Spleen (tissue), 11 donors: ENCODE data around the gene CDHR2. TPM values are rescaled to one million over a fixed set of nuclear protein-coding genes. Genes with fewer than 3 reads are reported as not detected.
A peak's percentile ranks its signal among the peaks of the same experiment; 100 is the strongest.

Experiments
- DNase-seq: peaks from one replicate; pipeline ENCODE4 v3.0.0-alpha.2; 2020
- H3K27ac ChIP-seq, 8 donors: fragments of 200-600 bp; sonication (generic) in 7 of 8; 1 replicate in 4 of 8; 2 replicates in 4 of 8; pipeline versions ENCODE4 v1.5.0 to v1.8.0; 2016 to 2021; ENCODE audit warnings: inconsistent platforms in 4 of 8, mild to moderate bottlenecking in 4 of 8, moderate library complexity in 1 of 8
- H3K27me3 ChIP-seq, 7 donors: fragments of 200-600 bp; sonication (generic) in 6 of 7; replicated peaks in 1 of 7; 1 replicate in 4 of 7; 2 replicates in 3 of 7; pipeline versions ENCODE4 v1.5.0 to v1.8.0; 2016 to 2021; ENCODE audit warnings: inconsistent platforms in 3 of 7, mild to moderate bottlenecking in 1 of 7
- H3K36me3 ChIP-seq, 6 donors: fragments of 200-600 bp; sonication (generic) in 5 of 6; 1 replicate in 4 of 6; 2 replicates in 2 of 6; pipeline versions ENCODE4 v1.5.0 to v1.8.0; 2016 to 2021; ENCODE audit warnings: inconsistent platforms in 2 of 6
- H3K4me1 ChIP-seq, 6 donors: fragments of 200-600 bp; sonication (generic) in 5 of 6; 1 replicate in 3 of 6; 2 replicates in 3 of 6; pipeline versions ENCODE4 v1.5.0 to v1.8.0; 2016 to 2021; ENCODE audit warnings: inconsistent platforms in 3 of 6
- H3K4me3 ChIP-seq, 8 donors: fragments of 200-600 bp; sonication (generic) in 7 of 8; 1 replicate in 4 of 8; 2 replicates in 4 of 8; pipeline versions ENCODE4 v1.5.0 to v1.8.0; 2016 to 2021; ENCODE audit warnings: inconsistent platforms in 4 of 8, mild to moderate bottlenecking in 4 of 8, moderate library complexity in 2 of 8
- H3K9me3 ChIP-seq, 8 donors: fragments of 200-600 bp; sonication (generic) in 7 of 8; 1 replicate in 4 of 8; 2 replicates in 4 of 8; pipeline versions ENCODE4 v1.5.0 to v1.8.0; 2016 to 2021; ENCODE audit warnings: inconsistent platforms in 4 of 8
- POLR2A ChIP-seq, 3 donors: fragments of 450-650 bp; IDR thresholded peaks; one replicate each; pipeline ENCODE4 v1.5.1; 2017; ENCODE audit warnings: antibody characterized with exemption in 3 of 3, mild to moderate bottlenecking in 1 of 3
- POLR2AphosphoS5 ChIP-seq, 3 donors: sonication (generic); formaldehyde crosslinking; IDR thresholded peaks; one replicate each; pipeline ENCODE4 v1.5.1; 2017; ENCODE audit warnings: antibody characterized with exemption in 3 of 3
- WGBS, 5 donors: extraction: QIAGEN DNeasy Blood & Tissue Kit in 3 of 5; methylation state at CpG; one replicate each; pipeline versions ENCODE4 v1.1.5 to v1.1.7; 2013 to 2018; 5-methylcytosine and 5-hydroxymethylcytosine counted together
- intact Hi-C: fragments of 100-400 bp; cut with DNase I; formaldehyde crosslinking; loops from one replicate; pipeline ENCODE4 v1.15.0; 2023; ENCODE audit warnings: low total_unique reads
- polyA plus RNA-seq, 3 donors: library from polyadenylated mRNA; stranded (reverse); fragments of 200-250 nt; gene quantifications; one replicate each; pipeline ENCODE4 v1.2.1, GENCODE V29; 2013
- total RNA-seq, 7 donors: library from RNA; depleted of rRNA in 3 of 7; stranded (reverse); fragments of >200 nt in 3 of 7; fragmentation: NEBNext Ultra II Directional in 4 of 7; extraction: Animal tissue kit (Norgen Biotek cat#: 25700) in 4 of 7; gene quantifications; one replicate each; pipeline versions ENCODE4 v1.1.0 to v1.2.1, GENCODE V29; 2016 to 2021
- TF ChIP-seq, protein P1 (sequence below), 11 experiments: fragments of 200-600 bp in 7 of 11; fragments of 450-650 bp in 4 of 11; sonication (generic) in 4 of 11; IDR thresholded peaks in 8 of 11; conservative IDR thresholded peaks in 3 of 11; 1 replicate in 7 of 11; 2 replicates in 4 of 11; pipeline versions ENCODE4 v1.4.0 to v1.8.0; 2016 to 2021; ENCODE audit warnings: antibody characterized with exemption in 11 of 11, inconsistent platforms in 4 of 11, mild to moderate bottlenecking in 1 of 11
- donor health status: healthy with polysubstance abuse.
- donor health status: DM: no; HTN: no; CAD: no; lungs with moderate emphysema.
- donor health status: DM: no; HTN: no; CAD: no.
- donor health status: Bipolar disorder and iron deficiency.
- donor health status: healthy.
- donor health status: DM: no; HTN: no; CAD: no.
- donor health status: DM: yes; HTN: yes; CAD: no.

CDHR2 gene
- total and polyA plus RNA-seq, 10 donors, result 0.02 to 1.4 (median 0.33) TPM; not detected in 2

DNA sequence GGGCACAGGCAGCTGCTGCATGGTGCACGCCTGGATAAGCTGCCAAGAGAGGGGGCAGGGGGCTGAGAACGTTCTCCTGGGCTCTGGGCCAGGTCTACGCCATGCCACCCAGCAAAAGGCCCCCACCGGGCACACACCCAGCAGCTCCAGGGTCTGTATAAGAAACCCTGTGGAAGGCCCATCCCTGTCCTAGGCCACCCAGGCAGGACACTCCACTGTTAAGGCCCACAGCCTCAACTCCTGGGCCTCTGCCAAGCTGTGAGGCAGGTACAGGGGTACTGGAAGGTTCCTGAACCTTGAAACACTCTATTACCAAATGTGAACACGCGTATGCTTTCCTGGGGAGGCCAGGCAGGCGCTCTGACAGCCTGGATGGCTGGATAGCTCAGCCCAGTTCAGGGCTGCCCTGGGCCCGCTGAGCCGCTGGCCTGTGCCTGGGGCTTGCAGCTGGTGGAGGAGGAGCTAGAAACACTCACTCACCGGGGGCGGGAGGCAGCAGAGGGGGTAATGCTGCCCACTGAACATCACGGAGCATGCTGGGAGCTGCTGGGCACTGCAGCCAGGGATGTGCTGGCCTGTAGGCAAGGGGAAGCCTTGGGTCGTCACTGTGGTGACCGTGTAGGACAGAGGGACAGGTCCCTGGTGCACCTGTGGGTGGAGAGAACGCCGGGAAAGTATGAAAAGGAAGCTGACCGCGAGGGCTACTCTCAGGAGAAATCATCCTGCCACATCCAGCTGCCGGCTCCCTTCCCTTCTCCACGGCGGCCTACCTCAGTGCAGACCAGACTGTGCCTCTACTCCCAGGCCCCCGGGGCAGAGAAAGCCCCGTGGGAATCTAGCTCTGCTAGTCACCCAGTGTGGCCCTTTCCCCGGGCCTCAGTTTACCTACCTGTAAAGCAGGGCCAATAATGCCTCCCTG lies 17.9 kb upstream of the CDHR2 start:
- peak overlapping the region; percentile 48 to 100 (median 99) for H3K27ac ChIP-seq
- H3K9me3 ChIP-seq, result no peaks in the 10 kb centered on the region
- peak overlapping the region in 4 of 8 donors; percentile 10 to 58 (median 24) for H3K4me3 ChIP-seq
- peaks cover 56 to 92% (median 78%) of the 10 kb centered on the region in 6 donors for H3K4me1 ChIP-seq
- WGBS, 5 donors, result 34 to 55% (median 41%) methylated on average over 16 to 24 of the region's 24 CpGs
- H3K27me3 ChIP-seq, result no peaks in the 10 kb centered on the region
- peaks cover 0 to 82% (median 47%) of the 10 kb centered on the region in 6 donors for H3K36me3 ChIP-seq
- intact Hi-C loops, result loop anchor here (10.0 kb wide), 1 partner anchor 86 kb away; the partner anchor contains the start of gene FAF2
- DNase-seq, result peak; percentile 83
- TF ChIP-seq POLR2A (IDR thresholded peaks at IDR 0.05) (no peak), POLR2AphosphoS5 (IDR thresholded peaks at IDR 0.05) (peak in 2 of 3 donors; percentile 23 to 64)
- TF ChIP-seq, protein P1, sequence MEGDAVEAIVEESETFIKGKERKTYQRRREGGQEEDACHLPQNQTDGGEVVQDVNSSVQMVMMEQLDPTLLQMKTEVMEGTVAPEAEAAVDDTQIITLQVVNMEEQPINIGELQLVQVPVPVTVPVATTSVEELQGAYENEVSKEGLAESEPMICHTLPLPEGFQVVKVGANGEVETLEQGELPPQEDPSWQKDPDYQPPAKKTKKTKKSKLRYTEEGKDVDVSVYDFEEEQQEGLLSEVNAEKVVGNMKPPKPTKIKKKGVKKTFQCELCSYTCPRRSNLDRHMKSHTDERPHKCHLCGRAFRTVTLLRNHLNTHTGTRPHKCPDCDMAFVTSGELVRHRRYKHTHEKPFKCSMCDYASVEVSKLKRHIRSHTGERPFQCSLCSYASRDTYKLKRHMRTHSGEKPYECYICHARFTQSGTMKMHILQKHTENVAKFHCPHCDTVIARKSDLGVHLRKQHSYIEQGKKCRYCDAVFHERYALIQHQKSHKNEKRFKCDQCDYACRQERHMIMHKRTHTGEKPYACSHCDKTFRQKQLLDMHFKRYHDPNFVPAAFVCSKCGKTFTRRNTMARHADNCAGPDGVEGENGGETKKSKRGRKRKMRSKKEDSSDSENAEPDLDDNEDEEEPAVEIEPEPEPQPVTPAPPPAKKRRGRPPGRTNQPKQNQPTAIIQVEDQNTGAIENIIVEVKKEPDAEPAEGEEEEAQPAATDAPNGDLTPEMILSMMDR (IDR thresholded peaks at IDR 0.05 in 8 of 11, conservative IDR thresholded peaks at IDR 0.05 in 3 of 11), result no peak

- Histone ChIP-seq H3K4me3 (peak overlapping the region in 4 of 8 donors; percentile 10 to 94 (median 42)), H3K27me3 (no peaks in the 10 kb centered on the region), H3K4me1 (peaks cover 56 to 94% (median 79%) of the 10 kb centered on the region in 6 donors), H3K27ac (peak overlapping the region; percentile 16 to 100 (median 99)), H3K9me3 (no peaks in the 10 kb centered on the region), H3K36me3 (peaks cover 0 to 74% (median 46%) of the 10 kb centered on the region in 6 donors)
- 78 to 88% (median 83%) methylated on average over 17 to 28 of the region's 28 CpGs for WGBS, 5 donors
- peak; percentile 84 for DNase-seq
- intact Hi-C loops, result loop anchor here (10.0 kb wide), 1 partner anchor 87 kb away; the partner anchor contains the start of gene FAF2
- TF ChIP-seq POLR2A (IDR thresholded peaks at IDR 0.05) (no peak), POLR2AphosphoS5 (IDR thresholded peaks at IDR 0.05) (peak in 1 of 3 donors; percentile 37)
- TF ChIP-seq, protein P1 (IDR thresholded peaks at IDR 0.05 in 8 of 11, conservative IDR thresholded peaks at IDR 0.05 in 3 of 11), result no peak
Observed at GRCh38 chr5:176531902-176532493, 17.1 kb upstream of the CDHR2 start.

GRCh38 chr5:176532795-176533194 lies 16.3 kb upstream of the CDHR2 start:
- TF ChIP-seq POLR2AphosphoS5 (IDR thresholded peaks at IDR 0.05) (peak in 2 of 3 donors; percentile 11 to 46), POLR2A (IDR thresholded peaks at IDR 0.05) (no peak)
- TF ChIP-seq, protein P1 (IDR thresholded peaks at IDR 0.05 in 8 of 11, conservative IDR thresholded peaks at IDR 0.05 in 3 of 11), result no peak
- Histone ChIP-seq H3K36me3 (peaks cover 0 to 66% (median 40%) of the 10 kb centered on the region in 6 donors), H3K9me3 (no peaks in the 10 kb centered on the region), H3K27ac (peak overlapping the region; percentile 94 to 100 (median 99)), H3K27me3 (no peaks in the 10 kb centered on the region), H3K4me1 (peaks cover 56 to 86% (median 79%) of the 10 kb centered on the region in 6 donors), H3K4me3 (peak overlapping the region in 5 of 8 donors; percentile 94 to 99 (median 97))
- intact Hi-C loops, result loop anchor here (10.0 kb wide), 1 partner anchor 88 kb away; the partner anchor contains the start of gene FAF2
- peak; percentile 85 for DNase-seq
- WGBS, 5 donors, result 79 to 89% (median 82%) methylated on average over 7 to 9 of the region's 9 CpGs
